Measurements from ENCODE around the gene DPP6.
A peak's percentile ranks its signal among the peaks of the same experiment; 100 is the strongest.
"Not testable (repeated sequence)": the region's sequence is repeated elsewhere in the genome, so short reads cannot be mapped to it uniquely, and the experiment has no call there.

DPP6 gene

GRCh38 chr7:154918266-154918665 is 866.1 kb downstream of the DPP6 start:
- no peak for TF ChIP-seq CTCF (IDR thresholded peaks at IDR 0.05; ENCODE audit: extremely low read depth, insufficient read depth, missing control alignments)
- no peak for DNase-seq (ENCODE audit: low spot score)
- in situ Hi-C loops (cut with MboI; ENCODE audit: low pct_unique_long_range_greater_than_20kb, low sequenced_read_pairs, unreplicated experiment) = no loop called here

- in situ Hi-C loops (cut with MboI; ENCODE audit: low pct_unique_long_range_greater_than_20kb, low sequenced_read_pairs, unreplicated experiment) = no loop called here
- TF ChIP-seq CTCF (IDR thresholded peaks at IDR 0.05; ENCODE audit: extremely low read depth, insufficient read depth, missing control alignments) = no peak
- no peak for DNase-seq (ENCODE audit: low spot score)
These were observed 866.5 kb downstream of the DPP6 start for GRCh38 chr7:154918741-154919140.

DNA sequence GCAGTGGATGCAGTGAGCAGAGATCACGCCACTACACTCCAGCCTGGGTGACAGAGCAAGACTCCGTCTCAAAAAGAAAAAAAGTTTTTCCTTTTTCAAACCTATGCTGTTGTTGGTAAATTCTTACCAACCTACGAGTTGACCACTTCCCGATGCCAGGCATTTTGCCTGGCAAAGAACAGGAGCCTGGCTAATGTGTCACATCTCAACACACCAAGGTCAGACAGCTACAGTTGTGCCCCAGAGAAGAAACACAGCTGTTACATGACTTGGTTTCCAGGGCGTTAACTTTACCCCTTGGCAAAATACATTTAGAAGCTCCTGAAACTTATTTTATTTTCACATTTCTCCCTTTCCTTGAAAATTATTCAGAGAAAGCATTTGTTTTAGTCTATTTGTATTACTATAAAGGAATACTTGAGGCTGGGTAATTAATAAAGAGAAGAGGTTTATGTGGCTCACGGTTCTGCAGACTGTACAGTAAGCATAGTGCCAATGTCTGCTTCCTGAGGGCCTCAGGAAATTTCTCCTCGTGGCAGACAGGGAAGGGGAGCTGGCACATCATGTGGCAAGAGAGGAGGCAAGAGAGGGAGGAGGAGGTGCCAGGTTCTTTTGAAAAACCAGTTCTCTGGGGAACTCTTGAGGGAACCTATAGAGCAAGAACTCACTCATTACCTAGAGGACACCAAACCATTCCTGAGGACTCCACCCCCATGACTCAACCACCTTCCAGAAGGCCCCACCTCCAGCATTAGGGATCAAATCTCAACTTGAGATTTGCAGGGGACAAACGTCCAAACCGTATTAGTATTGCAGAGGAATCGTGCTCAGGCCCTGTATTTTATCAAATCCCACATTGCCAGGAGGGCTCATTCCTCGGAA is 867.4 kb downstream of the DPP6 start:
- TF ChIP-seq CTCF (IDR thresholded peaks at IDR 0.05; ENCODE audit: extremely low read depth, insufficient read depth, missing control alignments) = no peak
- no peak for DNase-seq (ENCODE audit: low spot score)
- in situ Hi-C loops (cut with MboI; ENCODE audit: low pct_unique_long_range_greater_than_20kb, low sequenced_read_pairs, unreplicated experiment) = no loop called here

- in situ Hi-C loops (cut with MboI; ENCODE audit: low pct_unique_long_range_greater_than_20kb, low sequenced_read_pairs, unreplicated experiment); DNase-seq (ENCODE audit: low spot score): not testable (repeated sequence)
These were observed 870.3 kb downstream of the DPP6 start for GRCh38 chr7:154922472-154922871.

DNA sequence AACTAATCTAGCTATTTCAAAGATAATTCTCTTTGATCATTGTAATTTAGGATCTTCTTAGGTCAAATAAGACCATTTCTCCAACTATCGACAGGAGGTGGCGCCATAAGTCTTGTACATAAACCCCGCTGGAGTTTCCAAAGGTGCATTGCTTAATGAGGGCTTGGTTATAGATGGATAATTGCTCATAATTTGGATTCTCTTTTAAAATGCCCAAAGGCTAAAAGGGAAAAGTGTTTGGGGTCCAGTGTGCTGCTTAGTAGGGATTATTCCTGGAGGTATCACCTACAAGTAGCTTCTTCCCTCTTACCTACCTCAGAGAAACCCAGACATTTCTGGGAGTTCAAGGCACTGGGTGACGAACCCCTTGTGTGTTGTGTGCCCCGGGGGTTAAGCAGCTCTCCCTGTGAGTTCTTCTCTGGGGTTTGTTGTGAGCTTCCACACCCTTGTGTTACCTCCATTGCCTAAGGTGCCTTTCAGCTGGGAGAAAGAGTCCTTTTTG is 875.5 kb downstream of the DPP6 start:
- DNase-seq (ENCODE audit: low spot score) = peak; percentile 55
- peak; percentile 64 for TF ChIP-seq CTCF (IDR thresholded peaks at IDR 0.05; ENCODE audit: extremely low read depth, insufficient read depth, missing control alignments)
- in situ Hi-C loops (cut with MboI; ENCODE audit: low pct_unique_long_range_greater_than_20kb, low sequenced_read_pairs, unreplicated experiment) = loop anchor here (25.0 kb wide), 1 partner anchor 410 kb away; no protein-coding TSS in a partner anchor

DNA sequence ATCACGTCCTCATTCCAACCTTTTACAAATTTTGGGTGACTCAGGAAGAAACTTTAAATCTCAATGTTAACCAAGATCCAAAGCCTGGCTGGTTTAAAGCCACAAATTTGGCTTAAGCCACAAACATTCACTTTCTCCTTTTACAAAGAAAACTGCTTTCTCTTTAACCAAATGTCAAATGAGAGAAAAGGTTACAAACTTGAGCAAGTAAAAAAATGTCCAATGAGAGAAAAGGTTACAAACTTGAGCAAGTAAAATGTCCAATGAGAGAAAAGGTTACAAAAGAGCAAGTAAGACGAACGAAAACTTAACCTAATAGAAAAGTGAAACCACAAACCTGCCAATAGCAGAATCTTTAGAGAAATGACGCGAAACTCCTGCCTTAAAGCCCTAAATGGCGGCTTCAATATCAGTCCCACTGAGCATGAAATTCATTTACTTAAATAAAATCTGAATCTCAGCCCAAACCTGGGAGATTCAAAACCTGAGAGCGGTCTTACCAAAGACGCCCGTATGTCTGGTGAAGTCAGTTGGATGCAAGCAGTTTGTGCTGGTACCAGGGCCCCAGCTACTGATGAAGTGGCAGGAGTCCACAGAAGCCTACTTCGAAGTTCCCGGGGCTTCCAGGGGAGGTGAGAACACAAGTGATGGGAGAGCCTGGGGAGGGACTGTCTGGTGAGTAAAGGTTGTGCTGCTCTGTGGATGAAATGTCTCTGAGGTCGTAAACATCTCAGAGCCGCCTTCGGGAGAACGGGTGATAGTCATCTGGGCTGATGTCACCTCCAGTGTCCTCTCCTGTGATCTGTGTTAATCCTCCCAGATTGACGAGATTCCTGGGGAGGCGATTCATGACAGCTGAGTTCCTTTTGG is 876.2 kb downstream of the DPP6 start:
- peak; percentile 84 for DNase-seq (ENCODE audit: low spot score)
- in situ Hi-C loops (cut with MboI; ENCODE audit: low pct_unique_long_range_greater_than_20kb, low sequenced_read_pairs, unreplicated experiment) = loop anchor here (25.0 kb wide), 1 partner anchor 409 kb away; no protein-coding TSS in a partner anchor
- TF ChIP-seq CTCF (IDR thresholded peaks at IDR 0.05; ENCODE audit: extremely low read depth, insufficient read depth, missing control alignments) = no peak

All from GM13977 (cell line).